ENCODE measurements around the gene SLC4A5. TPM values are rescaled to one million over a fixed set of nuclear protein-coding genes. Genes with fewer than 3 reads are reported as not detected.

The SLC4A5 gene
- total and polyA plus RNA-seq, 2 of the 8 experiments (the other 6 are each of a cell fraction or from before 2014, with no cell fraction given) = 0.42 to 0.52 TPM

DNA sequence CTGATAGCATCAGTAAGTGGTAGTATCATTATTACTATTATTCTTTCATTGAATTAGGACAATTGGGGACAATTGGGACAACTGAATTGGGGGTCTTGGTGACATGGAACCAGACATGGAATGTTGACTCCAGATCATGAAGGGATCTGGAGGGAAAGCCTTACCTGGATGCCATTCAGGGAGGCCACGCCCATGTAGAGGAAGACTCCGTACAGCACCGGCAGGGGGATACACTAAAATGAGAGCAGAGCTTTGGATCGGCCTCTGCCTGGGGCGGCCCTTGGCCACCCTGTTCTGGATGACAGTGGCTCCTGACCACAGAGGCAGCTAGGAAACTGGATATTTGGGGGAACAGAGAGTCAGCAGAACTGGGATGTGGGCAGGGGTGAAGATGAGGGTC, 115.6 kb downstream of the SLC4A5 start (continued):
- TF ChIP-seq CTBP2 (IDR thresholded peaks at IDR 0.05; ENCODE audit: borderline replicate concordance, insufficient read depth, insufficient read length, low read length) = no peak
- no peak for TF ChIP-seq HDAC2 (IDR thresholded peaks at IDR 0.05; ENCODE audit: borderline replicate concordance in 1 of 2, low read depth in 2 of 2, low read length in 2 of 2)

All from H1 (cell line).